ENCODE results near the gene LCE6A. TPM values are rescaled to one million over a fixed set of nuclear protein-coding genes. Genes with fewer than 3 reads are reported as not detected.

LCE6A gene
- polyA plus RNA-seq, 3 donors, result not detected

DNA sequence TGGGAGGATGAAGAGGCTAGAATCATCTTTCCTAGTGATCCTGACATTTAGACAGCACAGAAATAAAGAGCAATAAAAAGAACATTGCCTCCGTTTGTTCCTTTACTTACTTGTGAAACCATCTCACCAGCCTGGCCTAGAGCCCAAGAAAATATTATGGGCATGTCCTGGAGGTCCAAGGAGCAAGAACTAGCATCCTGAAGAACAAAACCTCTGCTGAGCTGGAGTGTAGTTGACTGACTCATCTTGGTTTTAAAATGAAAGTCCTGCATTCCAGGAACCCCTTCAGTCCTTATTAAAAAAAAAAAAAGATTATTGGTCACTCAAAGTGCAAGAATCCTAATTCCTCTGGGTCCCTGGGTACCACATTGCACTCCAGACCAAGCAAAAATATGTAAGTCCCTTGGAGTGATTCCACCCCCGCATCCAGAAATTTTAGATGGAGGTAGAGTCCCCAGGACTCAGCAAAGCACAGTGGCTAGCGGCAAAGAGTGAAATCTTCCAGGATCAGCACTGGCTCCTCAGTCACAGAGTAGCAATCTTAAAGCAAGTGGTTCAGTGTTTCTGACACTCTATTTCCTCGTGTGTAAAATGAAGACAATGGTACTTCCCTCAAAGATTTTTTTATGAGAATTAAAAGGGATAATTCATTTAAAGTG lies 42.4 kb downstream of the LCE6A start:
- Mint-ChIP-seq H3K4me1 (peaks cover 5% of the 10 kb centered on the region), H3K9me3 (peaks cover 0 to 3% (median 2%) of the 10 kb centered on the region in 7 donors), H3K4me3 (no peak overlapping the region), H3K36me3 (no peaks in the 10 kb centered on the region), H3K27me3 (ENCODE audit: low read depth in 3 of 3) (peaks cover 0 to 10% (median 7%) of the 10 kb centered on the region in 3 donors), H3K27ac (no peak overlapping the region)
- DNase-seq, result no peak
- H3K27me3 ChIP-seq (ENCODE audit: control insufficient read depth in 2 of 2, insufficient read depth in 2 of 2, low read length in 2 of 2), result peaks cover 0 to 3% of the 10 kb centered on the region in 2 donors
- no peaks in the 10 kb centered on the region for H3K9me3 ChIP-seq (replicated peaks in 1 of 2; ENCODE audit: control insufficient read depth in 1 of 2, insufficient read depth in 1 of 2, low read length in 2 of 2)
- H2AFZ ChIP-seq (ENCODE audit: insufficient read depth, low read depth, low read length, poor library complexity, severe bottlenecking), result no peak overlapping the region
- no peak overlapping the region for H3K4me3 ChIP-seq (replicated peaks in 1 of 3; ENCODE audit: low read depth in 2 of 3, low read length in 3 of 3)
- no peak for TF ChIP-seq CTCF (IDR thresholded peaks at IDR 0.05)
- intact Hi-C loops (cut with micrococcal nuclease), result no loop called here
- no peak overlapping the region for H3K27ac ChIP-seq (ENCODE audit: low read depth in 1 of 2, low read length in 2 of 2)
- 100% methylated on average over 2 of the region's 4 CpGs for WGBS (ENCODE audit: insufficient coverage)
- no peaks in the 10 kb centered on the region for H3K4me1 ChIP-seq (ENCODE audit: control insufficient read depth in 1 of 2, insufficient read depth in 2 of 2, low read length in 2 of 2)
- no peak overlapping the region for H3K9ac ChIP-seq (ENCODE audit: insufficient read depth, low read length, poor library complexity, severe bottlenecking)
- no peak overlapping the region for H3K4me2 ChIP-seq (replicated peaks; ENCODE audit: extremely low read depth, low read length, poor library complexity, severe bottlenecking)
- H3K79me2 ChIP-seq (ENCODE audit: insufficient read depth, low read length), result no peaks in the 10 kb centered on the region
- H4K20me1 ChIP-seq (ENCODE audit: insufficient read depth, low read length), result no peaks in the 10 kb centered on the region
- no peaks in the 10 kb centered on the region for H3K36me3 ChIP-seq (replicated peaks in 1 of 2; ENCODE audit: control insufficient read depth in 1 of 2, insufficient read depth in 2 of 2, low read length in 2 of 2)

DNA sequence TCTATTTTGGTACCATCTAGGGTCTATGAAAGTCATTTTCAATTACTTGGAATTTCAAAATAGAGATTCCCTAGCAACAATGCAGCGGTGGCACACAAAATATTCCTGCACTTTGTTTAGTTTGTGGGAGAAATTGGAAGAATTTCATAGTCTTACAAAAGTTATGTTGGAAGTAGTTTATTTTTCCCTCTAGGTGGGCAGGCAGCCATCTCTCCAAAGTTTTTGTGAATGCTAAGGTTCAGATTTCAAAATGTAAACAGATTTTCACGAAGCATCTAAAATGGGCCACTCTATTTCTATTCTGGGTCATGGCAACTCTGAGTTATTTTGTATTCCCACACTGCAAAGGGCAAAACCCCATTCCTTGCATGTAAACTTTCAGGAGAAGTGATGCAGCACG lies 43.4 kb downstream of the LCE6A start:
- H3K36me3 ChIP-seq (replicated peaks in 1 of 2; ENCODE audit: control insufficient read depth in 1 of 2, insufficient read depth in 2 of 2, low read length in 2 of 2), result no peaks in the 10 kb centered on the region
- H3K4me3 ChIP-seq (replicated peaks in 1 of 3; ENCODE audit: low read depth in 2 of 3, low read length in 3 of 3), result no peak overlapping the region
- peaks cover 0 to 3% (median 1%) of the 10 kb centered on the region in 7 donors for H3K9me3 Mint-ChIP-seq
- peaks cover 0 to 3% of the 10 kb centered on the region in 2 donors for H3K27me3 ChIP-seq (ENCODE audit: control insufficient read depth in 2 of 2, insufficient read depth in 2 of 2, low read length in 2 of 2)
- no peak overlapping the region for H3K9ac ChIP-seq (ENCODE audit: insufficient read depth, low read length, poor library complexity, severe bottlenecking)
- no peak overlapping the region for H2AFZ ChIP-seq (ENCODE audit: insufficient read depth, low read depth, low read length, poor library complexity, severe bottlenecking)
- no peaks in the 10 kb centered on the region for H3K4me1 ChIP-seq (ENCODE audit: control insufficient read depth in 1 of 2, insufficient read depth in 2 of 2, low read length in 2 of 2)
- no peaks in the 10 kb centered on the region for H4K20me1 ChIP-seq (ENCODE audit: insufficient read depth, low read length)
- peaks cover 1 to 10% (median 7%) of the 10 kb centered on the region in 3 donors for H3K27me3 Mint-ChIP-seq (ENCODE audit: low read depth in 3 of 3)
- WGBS (ENCODE audit: insufficient coverage), result 46% methylated on average over 2 of the region's 3 CpGs
- H3K4me2 ChIP-seq (replicated peaks; ENCODE audit: extremely low read depth, low read length, poor library complexity, severe bottlenecking), result no peak overlapping the region
- no peak overlapping the region for H3K27ac ChIP-seq (ENCODE audit: low read depth in 1 of 2, low read length in 2 of 2)
- H3K4me3 Mint-ChIP-seq, result no peak overlapping the region
- no peaks in the 10 kb centered on the region for H3K36me3 Mint-ChIP-seq
- intact Hi-C loops (cut with micrococcal nuclease), result no loop called here
- peaks cover 5% of the 10 kb centered on the region for H3K4me1 Mint-ChIP-seq
- H3K27ac Mint-ChIP-seq, result no peak overlapping the region
- no peak for DNase-seq
- no peaks in the 10 kb centered on the region for H3K79me2 ChIP-seq (ENCODE audit: insufficient read depth, low read length)
- H3K9me3 ChIP-seq (replicated peaks in 1 of 2; ENCODE audit: control insufficient read depth in 1 of 2, insufficient read depth in 1 of 2, low read length in 2 of 2), result no peaks in the 10 kb centered on the region
- no peak for TF ChIP-seq CTCF (IDR thresholded peaks at IDR 0.05)
